ENCODE data around the gene SLC22A17. TPM values are rescaled to one million over a fixed set of nuclear protein-coding genes. Genes with fewer than 3 reads are reported as not detected.
A peak's percentile ranks its signal among the peaks of the same experiment; 100 is the strongest.

The SLC22A17 gene
- total and polyA plus RNA-seq, 2 experiments from 2014 or later, result 16.5 to 42.3 TPM

DNA sequence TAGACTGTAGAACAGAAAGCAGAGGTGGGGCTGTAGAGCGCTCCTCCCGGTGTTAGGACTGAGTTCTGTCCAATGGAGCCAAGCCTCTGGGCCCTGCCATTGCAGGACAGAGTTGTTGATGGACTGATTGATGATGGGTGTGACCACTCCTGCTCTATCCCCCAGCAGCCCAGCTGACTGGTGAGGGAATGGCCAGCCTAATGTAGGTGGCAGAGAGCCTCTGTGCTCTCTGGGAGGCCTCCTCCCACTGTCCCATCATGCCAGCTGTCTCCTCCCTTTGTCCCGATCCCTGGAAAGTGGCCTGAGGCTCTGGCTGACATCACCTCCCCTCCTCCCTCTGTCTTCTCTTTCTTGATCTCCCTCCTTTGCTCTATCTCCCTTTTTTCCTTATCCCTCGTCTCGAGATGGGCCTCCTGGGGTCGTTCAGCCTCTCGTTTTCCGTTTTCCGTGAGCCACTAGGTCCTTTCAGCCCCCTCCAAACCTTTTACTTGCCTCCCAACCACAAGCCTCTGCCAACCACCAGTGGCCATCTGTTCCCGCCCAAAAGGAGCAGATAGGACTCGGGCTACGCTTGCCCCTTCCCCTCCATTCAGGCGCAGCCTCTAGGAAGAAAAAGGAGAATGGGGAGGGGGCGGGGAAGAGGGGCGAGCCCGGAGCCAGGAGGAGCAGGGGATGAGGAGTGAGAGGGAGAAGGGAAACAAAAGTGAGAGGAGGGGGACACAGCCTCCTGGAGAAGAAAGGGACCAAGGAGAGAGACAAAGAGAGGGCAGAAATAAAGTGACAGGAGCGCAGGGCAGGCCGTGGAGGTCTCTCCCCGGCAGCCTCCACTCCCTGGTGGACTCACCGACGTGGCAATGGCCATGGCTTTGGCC, 11.7 kb upstream of the SLC22A17 start:
- H3F3A ChIP-seq (ENCODE audit: insufficient read depth), result peaks cover 21% of the 10 kb centered on the region
- peak overlapping the region; percentile 76 for H2AFZ ChIP-seq
- peak overlapping the region; percentile 96 for H3K4me2 ChIP-seq (ENCODE audit: unreplicated experiment)
- peak overlapping the region; percentile 85 for H3K4me3 ChIP-seq
- no peaks in the 10 kb centered on the region for H3K36me3 ChIP-seq (ENCODE audit: low read depth)
- H3K4me1 ChIP-seq (ENCODE audit: insufficient read depth), result peaks cover 17% of the 10 kb centered on the region
- peaks cover 34% of the 10 kb centered on the region for H3K79me2 ChIP-seq (ENCODE audit: insufficient read depth)
- no peaks in the 10 kb centered on the region for H3K9me2 ChIP-seq (ENCODE audit: insufficient read depth)
- peak; percentile 71 for DNase-seq
- WGBS, 2 experiments (ENCODE audit: low coverage in 1 of 2, low lambda C conversion rate in 2 of 2, missing lambda C conversion rate in 2 of 2), result 3 to 4% methylated on average over 18 to 21 of the region's 21 CpGs
- no peaks in the 10 kb centered on the region for H4K20me1 ChIP-seq (ENCODE audit: insufficient read depth)
- H3K9me3 ChIP-seq (ENCODE audit: low read depth), result no peaks in the 10 kb centered on the region
- peak overlapping the region; percentile 95 for H3K9ac ChIP-seq
- TF ChIP-seq EZH2phosphoT487 (IDR thresholded peaks at IDR 0.05; ENCODE audit: insufficient read depth, low read depth), result no peak
- no peak for TF ChIP-seq EZH2 (IDR thresholded peaks at IDR 0.05; ENCODE audit: insufficient read depth, poor library complexity, severe bottlenecking)
- in situ Hi-C loops (cut with MboI), result no loop called here
- H3K27ac ChIP-seq, result peak overlapping the region; percentile 79
- no peaks in the 10 kb centered on the region for H3K27me3 ChIP-seq (replicated peaks; ENCODE audit: insufficient read depth)

DNA sequence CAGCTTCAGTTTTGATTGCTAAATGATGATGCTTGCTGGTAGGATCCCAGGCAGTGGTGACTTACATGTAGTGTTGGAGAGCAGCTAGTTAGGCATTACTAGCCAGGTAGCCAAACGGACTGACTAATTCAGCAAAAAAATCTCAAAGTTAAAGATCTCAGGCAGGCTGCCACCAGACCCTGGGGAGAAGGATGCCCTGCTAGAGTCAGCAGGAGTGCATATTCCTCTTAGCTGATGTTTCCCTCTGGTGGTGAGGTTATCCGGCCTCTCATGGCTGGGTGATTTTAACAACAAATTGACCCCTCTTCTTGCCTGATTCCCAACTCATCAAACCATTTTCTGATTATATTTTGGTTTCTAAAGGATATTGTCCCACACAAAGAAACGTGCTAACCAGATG, 9.5 kb upstream of the SLC22A17 start:
- peaks cover 21% of the 10 kb centered on the region for H3F3A ChIP-seq (ENCODE audit: insufficient read depth)
- no peaks in the 10 kb centered on the region for H4K20me1 ChIP-seq (ENCODE audit: insufficient read depth)
- in situ Hi-C loops (cut with MboI), result no loop called here
- no peaks in the 10 kb centered on the region for H3K9me3 ChIP-seq (ENCODE audit: low read depth)
- no peaks in the 10 kb centered on the region for H3K9me2 ChIP-seq (ENCODE audit: insufficient read depth)
- peak overlapping the region; percentile 70 for H3K9ac ChIP-seq
- H3K4me2 ChIP-seq (ENCODE audit: unreplicated experiment), result no peak overlapping the region
- H2AFZ ChIP-seq, result no peak overlapping the region
- H3K27me3 ChIP-seq (replicated peaks; ENCODE audit: insufficient read depth), result no peaks in the 10 kb centered on the region
- 15 to 26% methylated on average over 3 of the region's 3 CpGs for WGBS, 2 experiments (ENCODE audit: low coverage in 1 of 2, low lambda C conversion rate in 2 of 2, missing lambda C conversion rate in 2 of 2)
- H3K79me2 ChIP-seq (ENCODE audit: insufficient read depth), result peaks cover 34% of the 10 kb centered on the region
- H3K4me3 ChIP-seq, result no peak overlapping the region
- TF ChIP-seq EZH2 (IDR thresholded peaks at IDR 0.05; ENCODE audit: insufficient read depth, poor library complexity, severe bottlenecking), result no peak
- H3K27ac ChIP-seq, result peak overlapping the region; percentile 85
- peak; percentile 86 for DNase-seq
- peaks cover 6% of the 10 kb centered on the region; the same call in 1 of the 2 replicates for H3K36me3 ChIP-seq (ENCODE audit: low read depth)
- H3K4me1 ChIP-seq (ENCODE audit: insufficient read depth), result peaks cover 17% of the 10 kb centered on the region

DNA sequence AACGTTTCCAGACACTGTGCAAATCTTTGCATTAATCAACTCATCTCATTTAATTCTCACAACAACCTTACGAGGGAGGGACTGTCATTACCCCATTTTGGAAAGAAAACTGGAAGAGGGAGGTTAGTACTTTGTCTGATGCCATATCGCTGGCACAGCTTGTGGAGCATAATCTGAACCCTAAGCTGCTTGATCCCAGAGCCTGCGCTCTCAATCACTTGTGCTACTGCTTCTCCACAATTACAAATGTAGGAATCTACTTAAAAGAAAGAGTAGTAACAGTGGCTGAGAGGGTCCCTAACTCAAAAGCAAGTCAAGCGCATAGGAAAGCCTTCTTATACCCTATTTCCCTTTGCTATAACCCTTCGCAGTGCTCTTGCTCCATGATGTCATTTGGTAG, 9.1 kb upstream of the SLC22A17 start:
- no peak overlapping the region for H3K4me3 ChIP-seq
- no peak overlapping the region for H2AFZ ChIP-seq
- peak overlapping the region; percentile 70 for H3K9ac ChIP-seq
- DNase-seq, result peak; percentile 18
- TF ChIP-seq EZH2phosphoT487 (IDR thresholded peaks at IDR 0.05; ENCODE audit: insufficient read depth, low read depth) (no peak), EZH2 (IDR thresholded peaks at IDR 0.05; ENCODE audit: insufficient read depth, poor library complexity, severe bottlenecking) (no peak)
- H3K4me2 ChIP-seq (ENCODE audit: unreplicated experiment), result peak overlapping the region; percentile 19
- in situ Hi-C loops (cut with MboI), result no loop called here
- H3K9me3 ChIP-seq (ENCODE audit: low read depth), result no peaks in the 10 kb centered on the region
- H3K27ac ChIP-seq, result peak overlapping the region; percentile 85
- peaks cover 17% of the 10 kb centered on the region for H3F3A ChIP-seq (ENCODE audit: insufficient read depth)
- H3K9me2 ChIP-seq (ENCODE audit: insufficient read depth), result no peaks in the 10 kb centered on the region
- H3K4me1 ChIP-seq (ENCODE audit: insufficient read depth), result peaks cover 17% of the 10 kb centered on the region
- 71 to 75% methylated on average over 6 of the region's 6 CpGs for WGBS, 2 experiments (ENCODE audit: low coverage in 1 of 2, low lambda C conversion rate in 2 of 2, missing lambda C conversion rate in 2 of 2)
- H3K27me3 ChIP-seq (replicated peaks; ENCODE audit: insufficient read depth), result no peaks in the 10 kb centered on the region
- H3K79me2 ChIP-seq (ENCODE audit: insufficient read depth), result peaks cover 34% of the 10 kb centered on the region
- H4K20me1 ChIP-seq (ENCODE audit: insufficient read depth), result no peaks in the 10 kb centered on the region
- H3K36me3 ChIP-seq (ENCODE audit: low read depth), result peaks cover 6% of the 10 kb centered on the region; the same call in 1 of the 2 replicates

DNA sequence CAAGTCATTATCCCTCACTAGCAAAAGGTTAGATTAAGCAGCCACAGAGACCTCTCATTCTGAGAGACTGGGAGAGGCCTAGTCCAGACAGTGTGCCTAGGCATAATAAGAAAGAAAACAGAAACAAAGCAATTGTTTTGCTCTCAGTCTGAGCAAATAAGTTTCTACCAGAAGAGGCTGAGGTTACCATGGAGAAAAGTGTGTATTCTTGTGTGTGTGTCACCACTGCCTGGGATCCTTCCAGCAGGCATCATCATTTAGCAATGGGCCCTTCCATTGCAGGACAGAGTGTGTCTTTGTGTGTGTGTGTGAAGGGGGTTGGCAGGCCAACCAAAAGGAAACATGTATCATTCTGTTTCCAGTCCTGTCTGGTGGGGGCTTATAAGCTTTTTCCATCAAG, 8.6 kb upstream of the SLC22A17 start:
- H4K20me1 ChIP-seq (ENCODE audit: insufficient read depth), result no peaks in the 10 kb centered on the region
- H3K79me2 ChIP-seq (ENCODE audit: insufficient read depth), result peaks cover 34% of the 10 kb centered on the region
- H3K4me1 ChIP-seq (ENCODE audit: insufficient read depth), result peaks cover 17% of the 10 kb centered on the region
- peak overlapping the region; percentile 79 for H3K9ac ChIP-seq
- H3K27ac ChIP-seq, result peak overlapping the region; percentile 85
- H3K4me2 ChIP-seq (ENCODE audit: unreplicated experiment), result peak overlapping the region; percentile 19
- in situ Hi-C loops (cut with MboI), result no loop called here
- no peaks in the 10 kb centered on the region for H3K27me3 ChIP-seq (replicated peaks; ENCODE audit: insufficient read depth)
- H3K9me3 ChIP-seq (ENCODE audit: low read depth), result no peaks in the 10 kb centered on the region
- H2AFZ ChIP-seq, result no peak overlapping the region
- no peak for TF ChIP-seq EZH2phosphoT487 (IDR thresholded peaks at IDR 0.05; ENCODE audit: insufficient read depth, low read depth)
- TF ChIP-seq EZH2 (IDR thresholded peaks at IDR 0.05; ENCODE audit: insufficient read depth, poor library complexity, severe bottlenecking), result no peak
- DNase-seq, result peak; percentile 93
- H3K36me3 ChIP-seq (ENCODE audit: low read depth), result peaks cover 6% of the 10 kb centered on the region; the same call in 1 of the 2 replicates
- H3F3A ChIP-seq (ENCODE audit: insufficient read depth), result peaks cover 17% of the 10 kb centered on the region
- H3K9me2 ChIP-seq (ENCODE audit: insufficient read depth), result no peaks in the 10 kb centered on the region
- H3K4me3 ChIP-seq, result no peak overlapping the region
